AG04450 (cell line): Measurements from ENCODE around the gene ADPRHL1. TPM values are rescaled to one million over a fixed set of nuclear protein-coding genes. Genes with fewer than 3 reads are reported as not detected.

Source experiments
- CTCF ChIA-PET: fragments of 300-600, 350-600 bp; formaldehyde crosslinking; extraction: SDS; loops from one replicate; lab custom pipeline; 2022; ENCODE audit warnings: antibody characterized with exemption, inconsistent platforms; lab: Charles Lee
- POLR2A ChIA-PET: fragments of 350-600 bp; formaldehyde crosslinking; extraction: SDS; loops from one replicate; lab custom pipeline; 2021; ENCODE audit warnings: antibody characterized with exemption, inconsistent platforms; lab: Yijun Ruan, JAX
- DNase-seq: peaks from one replicate; pipeline ENCODE4 v3.0.0-alpha.2; 2011; ENCODE audit warnings: low read depth, low spot score
- H3K27ac ChIP-seq: one replicate; pipeline ENCODE4 v1.5.1; 2012; ENCODE audit warnings: low read depth, low read length, control low read depth
- H3K27me3 ChIP-seq: one replicate; pipeline ENCODE4 v1.6.0; 2012; ENCODE audit warnings: low read length; ENCODE audit not compliant: control insufficient read depth, insufficient read depth
- H3K4me3 ChIP-seq: 2 replicates; pipeline ENCODE4 v1.5.1; 2011; ENCODE audit warnings: mild to moderate bottlenecking, low read depth, low read length, control low read depth
- H3K9me3 ChIP-seq: 2 replicates; pipeline ENCODE4 v1.5.1; 2012; ENCODE audit warnings: low read length; ENCODE audit not compliant: control insufficient read depth, insufficient read depth
- polyA plus RNA-seq: library from polyadenylated mRNA; depleted of rRNA; stranded (reverse); fragments of >200 nt; gene quantifications from 2 replicates; pipeline ENCODE4 v1.2.3, GENCODE V29; 2011
- TF ChIP-seq, protein P1 (sequence below): IDR thresholded peaks from 2 replicates; pipeline ENCODE4 v1.5.1; 2011; ENCODE audit warnings: low read depth, low read length, control low read depth, inconsistent platforms

Gene ADPRHL1
- polyA plus RNA-seq, 1 experiment: 0.35 TPM

GRCh38 chr13:113489171-113489548, 35.9 kb upstream of the ADPRHL1 start:
- CTCF ChIA-PET: interaction anchor here (1.1 to 2.3 kb wide), 3 partner anchors 23 to 73 kb away, joined by 4 to 8 read pairs (median 7); no protein-coding TSS in a partner anchor
- Histone ChIP-seq H3K27ac (peak overlapping the region; percentile 65), H3K9me3 (no peaks in the 10 kb centered on the region; the same call in 1 of the 2 replicates), H3K4me3 (peak overlapping the region; percentile 63), H3K27me3 (no peaks in the 10 kb centered on the region)
- DNase-seq: no peak
- POLR2A ChIA-PET: interaction anchor here (2.2 kb wide), 1 partner anchor 15 kb away, joined by 5 read pairs; no protein-coding TSS in a partner anchor
- TF ChIP-seq, protein P1, sequence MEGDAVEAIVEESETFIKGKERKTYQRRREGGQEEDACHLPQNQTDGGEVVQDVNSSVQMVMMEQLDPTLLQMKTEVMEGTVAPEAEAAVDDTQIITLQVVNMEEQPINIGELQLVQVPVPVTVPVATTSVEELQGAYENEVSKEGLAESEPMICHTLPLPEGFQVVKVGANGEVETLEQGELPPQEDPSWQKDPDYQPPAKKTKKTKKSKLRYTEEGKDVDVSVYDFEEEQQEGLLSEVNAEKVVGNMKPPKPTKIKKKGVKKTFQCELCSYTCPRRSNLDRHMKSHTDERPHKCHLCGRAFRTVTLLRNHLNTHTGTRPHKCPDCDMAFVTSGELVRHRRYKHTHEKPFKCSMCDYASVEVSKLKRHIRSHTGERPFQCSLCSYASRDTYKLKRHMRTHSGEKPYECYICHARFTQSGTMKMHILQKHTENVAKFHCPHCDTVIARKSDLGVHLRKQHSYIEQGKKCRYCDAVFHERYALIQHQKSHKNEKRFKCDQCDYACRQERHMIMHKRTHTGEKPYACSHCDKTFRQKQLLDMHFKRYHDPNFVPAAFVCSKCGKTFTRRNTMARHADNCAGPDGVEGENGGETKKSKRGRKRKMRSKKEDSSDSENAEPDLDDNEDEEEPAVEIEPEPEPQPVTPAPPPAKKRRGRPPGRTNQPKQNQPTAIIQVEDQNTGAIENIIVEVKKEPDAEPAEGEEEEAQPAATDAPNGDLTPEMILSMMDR: no peak

GRCh38 chr13:113488283-113488682, 35.0 kb upstream of the ADPRHL1 start:
- TF ChIP-seq, protein P1: no peak
- CTCF ChIA-PET: interaction anchor here (0.9 to 2.3 kb wide), 2 partner anchors 30 to 74 kb away, joined by 6 to 8 read pairs; no protein-coding TSS in a partner anchor

DNA sequence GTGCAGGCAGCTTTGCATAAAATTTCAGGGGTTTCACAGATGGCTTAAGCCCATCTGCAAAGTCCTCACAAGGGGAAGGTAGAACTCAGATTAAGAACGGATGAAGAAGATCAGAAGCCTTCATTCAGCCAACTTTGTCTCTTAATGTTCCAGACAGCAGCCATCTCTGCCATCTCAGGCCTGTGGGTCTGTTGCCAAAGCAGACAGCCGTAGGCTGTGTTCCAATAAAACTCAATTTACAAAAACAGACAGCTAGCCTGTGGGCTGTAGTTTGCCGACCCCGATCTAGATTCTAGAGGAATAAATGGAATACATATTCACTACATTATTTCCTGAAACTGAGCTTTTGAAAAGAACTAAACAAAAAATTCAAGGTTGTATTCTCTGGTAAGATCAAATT, 33.4 kb upstream of the ADPRHL1 start:
- Histone ChIP-seq H3K9me3 (no peaks in the 10 kb centered on the region; the same call in 1 of the 2 replicates), H3K4me3 (no peak overlapping the region), H3K27ac (no peak overlapping the region), H3K27me3 (no peaks in the 10 kb centered on the region)
- TF ChIP-seq, protein P1: no peak
- ChIA-PET POLR2A (no interaction called here), CTCF (no interaction called here)
- no peak for DNase-seq

More at GRCh38 chr13:113488283-113488682, 35.0 kb upstream of the ADPRHL1 start:
- POLR2A ChIA-PET: no interaction called here
- no peak overlapping the region for H3K4me3 ChIP-seq
- H3K9me3 ChIP-seq: no peaks in the 10 kb centered on the region; the same call in 1 of the 2 replicates
- DNase-seq: no peak
- H3K27ac ChIP-seq: no peak overlapping the region
- H3K27me3 ChIP-seq: no peaks in the 10 kb centered on the region

GRCh38 chr13:113485545-113485944, 32.3 kb upstream of the ADPRHL1 start:
- Histone ChIP-seq H3K9me3 (no peaks in the 10 kb centered on the region), H3K27ac (no peak overlapping the region), H3K27me3 (no peaks in the 10 kb centered on the region), H3K4me3 (no peak overlapping the region)
- no peak for DNase-seq
- ChIA-PET CTCF (no interaction called here), POLR2A (no interaction called here)
- TF ChIP-seq, protein P1: no peak

DNA sequence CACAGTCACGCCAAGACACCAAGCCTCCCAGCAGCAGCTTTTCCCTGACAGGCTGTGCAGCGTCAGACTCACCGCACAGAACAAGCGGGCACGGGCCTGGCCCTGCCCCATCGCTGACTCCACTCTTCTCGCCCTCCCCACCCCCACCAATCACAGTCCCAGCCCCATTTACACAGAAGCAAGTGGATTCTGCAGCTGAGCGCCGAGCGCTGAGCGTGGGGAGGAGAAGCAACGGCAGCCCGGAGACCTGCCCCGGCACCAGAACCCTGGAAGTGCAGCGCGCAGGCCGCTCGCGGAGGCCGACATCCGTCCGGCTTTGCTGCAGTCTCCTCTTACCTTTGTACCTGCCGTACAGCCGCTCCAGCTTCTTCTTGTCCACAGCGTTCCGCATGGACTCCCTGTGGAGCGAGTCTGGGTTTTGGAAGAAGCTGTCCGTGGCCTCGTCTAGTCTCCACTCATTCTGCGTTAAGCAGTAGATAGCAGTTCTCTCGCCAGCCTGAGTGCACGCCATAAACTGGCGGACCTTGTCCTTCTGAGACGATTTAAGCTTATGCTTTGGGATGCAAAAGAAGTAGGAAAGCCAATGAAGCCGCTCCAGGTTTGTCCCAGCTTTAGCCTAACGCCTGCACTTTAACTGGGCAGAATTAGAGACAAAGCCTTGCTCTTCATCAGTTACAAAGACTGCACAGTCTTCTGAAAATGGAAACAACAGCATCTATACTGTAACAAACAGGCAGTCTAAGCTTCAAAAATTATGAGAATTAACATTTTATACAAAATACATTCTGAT, 30.4 kb upstream of the ADPRHL1 start:
- H3K27ac ChIP-seq: no peak overlapping the region
- POLR2A ChIA-PET: no interaction called here

More for the DNA sequence above, 30.4 kb upstream of the ADPRHL1 start:
- no peaks in the 10 kb centered on the region for H3K27me3 ChIP-seq
- H3K4me3 ChIP-seq: no peak overlapping the region
- no peak for DNase-seq
- CTCF ChIA-PET: interaction anchor here (0.6 kb wide), 1 partner anchor 57 kb away, joined by 3 read pairs; no protein-coding TSS in a partner anchor
- H3K9me3 ChIP-seq: no peaks in the 10 kb centered on the region
- TF ChIP-seq, protein P1: no peak
